AG09309 (cell line): ENCODE results near the gene EHF.

Source experiments
- DNase-seq: peaks from one replicate; pipeline ENCODE4 v3.0.0-alpha.2; 2010; ENCODE audit warnings: low read depth
- H3K4me3 ChIP-seq: 2 replicates; pipeline ENCODE4 v1.5.1; 2011; ENCODE audit warnings: mild to moderate bottlenecking, low read depth, low read length, moderate library complexity; ENCODE audit not compliant: control insufficient read depth
- CTCF ChIP-seq: IDR thresholded peaks from 2 replicates; pipeline ENCODE4 v1.5.1; 2011; ENCODE audit warnings: mild to moderate bottlenecking, low read depth, low read length, inconsistent platforms; ENCODE audit not compliant: insufficient read depth, control insufficient read depth; ENCODE audit errors: missing control alignments

Gene EHF

DNA sequence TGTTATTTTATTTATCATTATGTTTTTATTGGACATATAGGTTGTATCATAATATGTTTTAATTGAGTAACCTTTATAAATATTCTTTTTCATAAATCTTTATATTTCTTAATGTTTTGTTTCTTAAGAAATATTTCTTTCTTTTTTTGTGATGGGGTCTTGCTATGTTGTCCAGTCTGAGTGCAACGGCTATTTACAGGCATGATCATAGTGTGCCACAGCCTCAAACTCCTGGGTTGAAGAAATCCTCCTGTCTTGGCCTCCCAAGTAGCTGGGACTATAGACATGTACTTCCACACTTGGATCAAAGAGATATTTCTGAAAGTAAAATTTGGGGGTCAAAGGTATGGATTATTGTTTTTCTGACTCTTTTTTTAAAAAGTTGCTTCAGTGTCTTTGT, 53.1 kb downstream of the EHF start:
- DNase-seq: no peak
- no peak for TF ChIP-seq CTCF
- H3K4me3 ChIP-seq: no peak overlapping the region

- no peak overlapping the region for H3K4me3 ChIP-seq
- DNase-seq: no peak
- TF ChIP-seq CTCF: no peak
These were observed 55.3 kb downstream of the EHF start for GRCh38 chr11:34676227-34676626.

GRCh38 chr11:34679681-34680080, 58.8 kb downstream of the EHF start:
- DNase-seq: no peak
- TF ChIP-seq CTCF: no peak

GRCh38 chr11:34680206-34680605, 59.3 kb downstream of the EHF start:
- no peak overlapping the region for H3K4me3 ChIP-seq
- no peak for TF ChIP-seq CTCF
- peak; percentile 0 for DNase-seq

More at GRCh38 chr11:34679681-34680080, 58.8 kb downstream of the EHF start:
- no peak overlapping the region for H3K4me3 ChIP-seq

GRCh38 chr11:34680918-34681586, 60.2 kb downstream of the EHF start:
- peak; percentile 13 for DNase-seq
- no peak for TF ChIP-seq CTCF
- no peak overlapping the region for H3K4me3 ChIP-seq

DNA sequence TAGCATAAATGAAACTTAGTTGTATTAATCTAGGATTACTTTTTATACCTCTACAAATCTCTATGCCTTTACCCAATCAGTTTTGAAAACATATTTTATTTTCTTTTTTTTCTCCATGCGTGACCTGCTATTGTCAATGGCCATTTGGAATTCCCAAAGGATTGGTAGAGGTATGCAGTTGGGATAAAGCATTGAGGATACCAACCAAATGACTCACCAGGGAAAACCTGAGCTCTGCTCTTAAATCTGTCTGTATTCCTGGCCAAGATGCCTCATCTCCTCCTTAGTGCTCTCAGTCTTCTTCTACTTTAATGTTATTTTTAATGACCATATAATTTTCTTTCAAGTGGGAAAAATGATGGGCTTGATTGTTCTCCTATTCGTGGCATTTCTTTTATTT, 61.9 kb downstream of the EHF start:
- no peak for TF ChIP-seq CTCF
- no peak overlapping the region for H3K4me3 ChIP-seq
- DNase-seq: peak; percentile 0
